Calu3 (cell line): Measurements from ENCODE around the gene MTLN. TPM values are rescaled to one million over a fixed set of nuclear protein-coding genes. Genes with fewer than 3 reads are reported as not detected.

Experiments
- BruUV-seq: library from RNA; stranded (reverse); fragments of 400-500 nt; replicated peaks from 2 replicates; lab custom pipeline; 2021; lab: Mats Ljungman, UMichigan
- CTCF ChIA-PET: fragments of 300-600 bp; sonication (Branson Sonifier 250); formaldehyde crosslinking; loops from one replicate; lab custom pipeline; 2022; ENCODE audit warnings: antibody characterized with exemption; lab: Charles Lee
- DNase-seq: peaks from one replicate; pipeline ENCODE4 v3.0.0; 2022
- H3K27ac Mint-ChIP-seq: one replicate; pipeline ENCODE4 v1.8.0; 2022; ENCODE audit warnings: mixed read lengths; ENCODE audit not compliant: unreplicated experiment
- H3K27me3 Mint-ChIP-seq: one replicate; pipeline ENCODE4 v1.8.0; 2022; ENCODE audit warnings: mixed read lengths; ENCODE audit not compliant: unreplicated experiment
- H3K36me3 Mint-ChIP-seq: one replicate; pipeline ENCODE4 v1.8.0; 2022; ENCODE audit warnings: mild to moderate bottlenecking, moderate library complexity, mixed read lengths; ENCODE audit not compliant: insufficient read depth, unreplicated experiment
- H3K4me1 Mint-ChIP-seq: one replicate; pipeline ENCODE4 v1.8.0; 2022; ENCODE audit warnings: mild to moderate bottlenecking, low read depth, mixed read lengths; ENCODE audit not compliant: unreplicated experiment
- H3K4me3 Mint-ChIP-seq: one replicate; pipeline ENCODE4 v1.8.0; 2022; ENCODE audit warnings: mild to moderate bottlenecking, low read depth, moderate library complexity, mixed read lengths; ENCODE audit not compliant: unreplicated experiment
- H3K9me3 Mint-ChIP-seq: one replicate; pipeline ENCODE4 v1.8.0; 2022; ENCODE audit warnings: low read depth, mixed read lengths; ENCODE audit not compliant: unreplicated experiment
- CTCF ChIP-seq: fragments of 200-600 bp; IDR thresholded peaks from one replicate; pipeline ENCODE4 v1.8.0; 2022; ENCODE audit warnings: antibody characterized with exemption; ENCODE audit not compliant: unreplicated experiment
- intact Hi-C: fragments of 100-400 bp; cut with micrococcal nuclease; formaldehyde crosslinking; loops from one replicate; pipeline ENCODE4 v1.10.0; 2022; ENCODE audit not compliant: unreplicated experiment
- total RNA-seq: library from RNA; stranded (reverse); gene quantifications from 2 replicates; pipeline ENCODE4 v1.2.3, GENCODE V29; 2022

The MTLN gene
- total RNA-seq, 1 experiment from 2014 or later = 54.1 TPM

DNA sequence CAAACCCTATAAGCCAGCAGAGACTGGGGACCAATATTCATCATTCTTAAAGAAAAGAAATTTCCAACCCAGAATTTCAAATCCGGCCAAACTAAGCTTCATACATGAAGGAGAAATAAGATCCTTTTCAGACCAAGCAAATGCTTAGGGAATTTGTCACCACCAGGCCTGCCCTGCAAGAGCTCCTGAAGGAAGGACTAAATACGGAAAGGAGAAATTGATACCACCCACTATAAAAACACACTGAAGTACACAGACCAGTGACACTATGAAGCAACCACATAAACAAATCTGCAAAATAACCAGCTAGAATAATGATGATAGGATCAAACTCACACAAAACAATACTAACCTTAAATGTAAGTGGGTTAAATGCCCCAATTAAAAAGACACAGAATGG is 29.9 kb downstream of the MTLN start:
- no TSS peak for BruUV-seq

DNA sequence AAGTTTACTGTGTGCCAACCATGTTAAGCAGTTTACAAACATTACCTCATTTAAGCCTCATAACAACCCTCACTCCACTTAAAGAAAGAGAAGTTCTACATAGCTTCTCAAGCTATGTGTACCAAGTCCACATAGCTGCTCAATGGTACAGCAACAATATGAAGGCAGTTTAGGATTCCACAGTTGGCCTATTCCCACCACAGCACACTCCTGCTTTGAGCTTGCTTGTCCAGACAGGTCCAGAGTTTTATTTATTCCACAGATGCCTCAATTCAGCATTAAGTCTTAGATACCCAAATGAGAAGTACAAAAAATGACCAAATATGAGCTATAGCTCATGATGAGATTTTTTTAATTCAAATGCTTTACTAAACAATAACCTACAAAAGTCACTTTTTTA is 32.3 kb downstream of the MTLN start:
- Mint-ChIP-seq H3K4me1 (no peaks in the 10 kb centered on the region), H3K36me3 (no peaks in the 10 kb centered on the region), H3K4me3 (no peak overlapping the region), H3K9me3 (peaks cover 5% of the 10 kb centered on the region), H3K27ac (no peak overlapping the region), H3K27me3 (no peaks in the 10 kb centered on the region)
- CTCF ChIA-PET = interaction anchor here (0.6 kb wide), 1 partner anchor 28 kb away, joined by 4 read pairs; no protein-coding TSS in a partner anchor
- intact Hi-C loops = no loop called here
- no peak for DNase-seq
- TF ChIP-seq CTCF = no peak
- no TSS peak for BruUV-seq

More for the DNA sequence above, 29.9 kb downstream of the MTLN start:
- Mint-ChIP-seq H3K36me3 (no peaks in the 10 kb centered on the region), H3K9me3 (peaks cover 8% of the 10 kb centered on the region), H3K27me3 (no peaks in the 10 kb centered on the region), H3K4me3 (no peak overlapping the region), H3K4me1 (no peaks in the 10 kb centered on the region), H3K27ac (no peak overlapping the region)
- CTCF ChIA-PET = no interaction called here
- no peak for TF ChIP-seq CTCF
- intact Hi-C loops = no loop called here
- DNase-seq = no peak

DNA sequence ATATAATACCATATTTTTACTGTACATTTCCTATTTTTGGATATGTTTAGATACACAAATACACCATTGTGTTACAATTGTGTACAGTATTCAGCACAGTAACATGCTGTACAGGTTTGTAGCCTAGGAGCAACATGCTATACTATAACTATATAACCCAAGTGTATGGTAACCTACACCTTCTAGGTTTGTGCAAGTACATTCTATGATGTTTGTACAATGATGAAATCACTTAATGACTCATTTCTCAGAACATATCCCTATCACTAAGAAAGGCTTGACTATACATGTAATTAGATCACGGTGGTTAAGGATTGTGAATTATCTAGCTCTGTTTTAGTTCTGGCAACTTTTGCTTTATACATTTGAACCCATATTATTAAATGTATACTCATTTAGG is 38.8 kb downstream of the MTLN start:
- no peak overlapping the region for H3K27ac Mint-ChIP-seq
- H3K27me3 Mint-ChIP-seq = no peaks in the 10 kb centered on the region
- intact Hi-C loops = no loop called here
- H3K36me3 Mint-ChIP-seq = no peaks in the 10 kb centered on the region
- H3K9me3 Mint-ChIP-seq = no peaks in the 10 kb centered on the region
- H3K4me1 Mint-ChIP-seq = peaks cover 7% of the 10 kb centered on the region
- no peak for TF ChIP-seq CTCF
- DNase-seq = no peak
- CTCF ChIA-PET = no interaction called here
- H3K4me3 Mint-ChIP-seq = no peak overlapping the region
- no TSS peak for BruUV-seq

- Mint-ChIP-seq H3K27ac (no peak overlapping the region), H3K36me3 (no peaks in the 10 kb centered on the region), H3K9me3 (no peaks in the 10 kb centered on the region), H3K27me3 (no peaks in the 10 kb centered on the region), H3K4me1 (peaks cover 7% of the 10 kb centered on the region), H3K4me3 (no peak overlapping the region)
- intact Hi-C loops = no loop called here
- TF ChIP-seq CTCF = no peak
- no peak for DNase-seq
- no TSS peak for BruUV-seq
- CTCF ChIA-PET = interaction anchor here (0.6 kb wide), 1 partner anchor 63 kb away, joined by 3 read pairs; no protein-coding TSS in a partner anchor
Measured at GRCh38 chr2:110172506-110172905, 39.8 kb downstream of the MTLN start.
